Endothelial cell of umbilical vein (primary cell): ENCODE results near the gene SP2. TPM values are rescaled to one million over a fixed set of nuclear protein-coding genes. Genes with fewer than 3 reads are reported as not detected.

ENCODE experiments used
- BruUV-seq: library from RNA; stranded (reverse); fragments of 400-500 nt; replicated peaks from 2 replicates; lab custom pipeline; 2021; lab: Mats Ljungman, UMichigan
- CTCF ChIA-PET: fragments of 300-600, 350-600 bp; sonication (Branson Sonifier 250); formaldehyde crosslinking; loops from one replicate; lab custom pipeline; 2021; ENCODE audit warnings: antibody characterized with exemption, inconsistent platforms; lab: Charles Lee
- POLR2A ChIA-PET: fragments of 300-600, 350-600 bp; sonication (Branson Sonifier 250); formaldehyde crosslinking; loops from one replicate; lab custom pipeline; 2021; ENCODE audit warnings: antibody characterized with exemption, inconsistent platforms; lab: Charles Lee
- DNase-seq: peaks from one replicate; pipeline ENCODE4 v3.0.0-alpha.2; 2011; ENCODE audit warnings: low read depth, low spot score
- FAIRE-seq: peaks from 2 replicates; lab custom pipeline; 2011; peaks lifted over from hg19 to GRCh38; lab: Jason Lieb, UNC
- H2AFZ ChIP-seq: 2 replicates; pipeline ENCODE4 v1.6.0; 2012; ENCODE audit warnings: low read depth, low read length, control low read depth, inconsistent platforms
- H3K27ac ChIP-seq: 2 replicates; pipeline ENCODE4 v1.5.1; 2011; ENCODE audit warnings: low read depth, mild to moderate bottlenecking, control low read depth, low read length, moderate library complexity; ENCODE audit not compliant: insufficient read depth
- H3K27me3 ChIP-seq, 2 experiments: 2 replicates each; pipeline versions ENCODE4 v1.6.0 to v1.6.1; 2011; ENCODE audit warnings: low read length in 2 of 2, mixed read lengths in 1 of 2; ENCODE audit not compliant: control insufficient read depth in 2 of 2, insufficient read depth in 2 of 2
- H3K36me3 ChIP-seq, 2 experiments: 2 replicates in 1 of 2; 3 replicates in 1 of 2; pipeline ENCODE4 v1.5.1; 2011; ENCODE audit warnings: low read length in 2 of 2, mild to moderate bottlenecking in 1 of 2, moderate library complexity in 1 of 2; ENCODE audit not compliant: control insufficient read depth in 2 of 2, insufficient read depth in 2 of 2; ENCODE audit errors: extremely low read depth in 1 of 2
- H3K4me1 ChIP-seq: 3 replicates; pipeline ENCODE4 v1.5.1; 2011; ENCODE audit warnings: mild to moderate bottlenecking, low read length; ENCODE audit not compliant: control insufficient read depth, insufficient read depth; ENCODE audit errors: extremely low read depth
- H3K4me2 ChIP-seq: 2 replicates; pipeline ENCODE4 v1.6.1; 2011; ENCODE audit warnings: low read length, control low read depth, mixed read lengths; ENCODE audit not compliant: insufficient read depth
- H3K4me3 ChIP-seq, 3 experiments: fragments of 200-600 bp in 1 of 3; sonication (generic), shearing (Covaris generic) in 1 of 3; replicated peaks in 1 of 3; 2 replicates each; pipeline ENCODE4 v1.5.1; 2011 to 2016; ENCODE audit warnings: control low read depth in 3 of 3, low read length in 3 of 3, mild to moderate bottlenecking in 2 of 3, inconsistent platforms in 1 of 3, low read depth in 1 of 3, moderate library complexity in 1 of 3; ENCODE audit not compliant: insufficient read depth in 1 of 3
- H3K79me2 ChIP-seq: 2 replicates; pipeline ENCODE4 v1.6.0; 2012; ENCODE audit warnings: low read length, inconsistent platforms; ENCODE audit not compliant: control insufficient read depth, insufficient read depth
- H3K9ac ChIP-seq: replicated peaks from 2 replicates; pipeline ENCODE3; 2011; ENCODE audit warnings: low read length, control low read depth; ENCODE audit not compliant: insufficient read depth; ENCODE audit errors: extremely low read depth
- H3K9me1 ChIP-seq: replicated peaks from 3 replicates; pipeline ENCODE4 v1.6.0; 2011; ENCODE audit warnings: mild to moderate bottlenecking, low read length; ENCODE audit not compliant: control insufficient read depth, insufficient read depth; ENCODE audit errors: extremely low read depth
- H3K9me3 ChIP-seq: replicated peaks from 2 replicates; pipeline ENCODE4 v1.5.1; 2012; ENCODE audit warnings: low read length, inconsistent platforms; ENCODE audit not compliant: control insufficient read depth, insufficient read depth
- H4K20me1 ChIP-seq: replicated peaks from 2 replicates; pipeline ENCODE3; 2011; ENCODE audit warnings: mild to moderate bottlenecking, low read length; ENCODE audit not compliant: control insufficient read depth, insufficient read depth; ENCODE audit errors: extremely low read depth
- CTCF ChIP-seq, 2 donors: IDR thresholded peaks; 1 replicate in 1 of 2; 2 replicates in 1 of 2; pipeline ENCODE4 v1.5.1; 2011; ENCODE audit warnings: low read length in 2 of 2, mild to moderate bottlenecking in 2 of 2, moderate library complexity in 2 of 2, control low read depth in 1 of 2, inconsistent platforms in 1 of 2, low read depth in 1 of 2; ENCODE audit not compliant: insufficient read depth in 1 of 2; ENCODE audit errors: extremely low read depth in 1 of 2
- EZH2 ChIP-seq: IDR thresholded peaks from 2 replicates; pipeline ENCODE4 v1.6.1; 2012; ENCODE audit warnings: borderline replicate concordance, low read depth, mild to moderate bottlenecking, moderate library complexity, low read length, inconsistent platforms; ENCODE audit not compliant: severe bottlenecking
- FOS ChIP-seq: IDR thresholded peaks from 2 replicates; pipeline ENCODE4 v1.6.1; 2011; ENCODE audit warnings: mild to moderate bottlenecking, low read length, moderate library complexity, borderline replicate concordance; ENCODE audit not compliant: insufficient read depth
- GATA2 ChIP-seq: IDR thresholded peaks from 2 replicates; pipeline ENCODE4 v1.7.0; 2011; ENCODE audit warnings: low read depth, mild to moderate bottlenecking, moderate library complexity, mixed read lengths, low read length; ENCODE audit not compliant: insufficient read length, insufficient read depth
- JUN ChIP-seq: IDR thresholded peaks from 2 replicates; pipeline ENCODE4 v1.6.1; 2011; ENCODE audit warnings: borderline replicate concordance, low read depth; ENCODE audit not compliant: insufficient read length, insufficient read depth
- MAX ChIP-seq: IDR thresholded peaks from 2 replicates; pipeline ENCODE4 v1.6.1; 2011; ENCODE audit not compliant: insufficient read depth, insufficient read length
- MYC ChIP-seq: IDR thresholded peaks from one replicate; pipeline ENCODE4 v1.6.1; 2011; ENCODE audit warnings: mild to moderate bottlenecking, low read depth, low read length
- POLR2A ChIP-seq: IDR thresholded peaks from 2 replicates; pipeline ENCODE4 v1.6.1; 2012; ENCODE audit warnings: low read depth, mild to moderate bottlenecking, control low read depth, low read length
- POLR2AphosphoS5 ChIP-seq: IDR thresholded peaks from 2 replicates; pipeline ENCODE4 v1.6.1; 2012; ENCODE audit warnings: low read depth, mild to moderate bottlenecking, control low read depth, low read length, moderate library complexity; ENCODE audit not compliant: insufficient read depth
- dilution Hi-C: fragments of 300-500 bp; cut with MboI; formaldehyde crosslinking; loops from one replicate; pipeline ENCODE4 v1.15.0; 2019; ENCODE audit warnings: low sequenced_read_pairs; ENCODE audit not compliant: extremely low pct_ligation_motif_present
- intact Hi-C: fragments of 100-400 bp; cut with micrococcal nuclease; formaldehyde crosslinking; loops from one replicate; pipeline ENCODE4 v1.10.0; 2022
- polyA plus RNA-seq, 4 experiments: library from polyadenylated mRNA; depleted of rRNA in 3 of 4; stranded (reverse) in 3 of 4; unstranded in 1 of 4; fragments of >200 nt; gene quantifications; 2 replicates each; pipeline versions ENCODE4 v1.2.1 to v1.2.3, GENCODE V29; 2011 to 2012; ENCODE audit warnings: missing spikeins in 1 of 4
- total RNA-seq: library from RNA; stranded (reverse); gene quantifications from 2 replicates; pipeline ENCODE4 v1.2.3, GENCODE V29; 2021

SP2 gene
- total and polyA plus RNA-seq, 2 donors (not counting 3 experiments of a cell fraction or from before 2014, with no cell fraction given) = 11.2 to 18.6 TPM

- H3K4me3 ChIP-seq = no peak overlapping the region
- no TSS peak for BruUV-seq
- no peak overlapping the region for H2AFZ ChIP-seq
- H3K4me2 ChIP-seq = no peak overlapping the region
- TF ChIP-seq GATA2 = no peak
- no peak for TF ChIP-seq MAX
- TF ChIP-seq POLR2A = no peak
- TF ChIP-seq CTCF (IDR thresholded peaks at IDR 0.05; ENCODE audit: extremely low read depth in 1 of 2, insufficient read depth in 1 of 2, low read depth in 1 of 2, low read length in 2 of 2) = no peak
- no peak for TF ChIP-seq FOS
- no peak for TF ChIP-seq EZH2
- TF ChIP-seq MYC = no peak
- TF ChIP-seq JUN = no peak
- no peak for TF ChIP-seq POLR2AphosphoS5
- peaks cover 47 to 60% of the 10 kb centered on the region in 2 experiments for H3K27me3 ChIP-seq
- intact Hi-C loops (no loop called here), dilution Hi-C loops (no loop called here)
- no peaks in the 10 kb centered on the region for H3K36me3 ChIP-seq
- POLR2A ChIA-PET = no interaction called here
- FAIRE-seq = no peak
- H3K9me1 ChIP-seq = no peaks in the 10 kb centered on the region
- no peaks in the 10 kb centered on the region for H4K20me1 ChIP-seq
- no peak overlapping the region for H3K9ac ChIP-seq
- H3K4me1 ChIP-seq = no peaks in the 10 kb centered on the region
- no peak overlapping the region for H3K27ac ChIP-seq
- CTCF ChIA-PET = interaction anchor here (0.8 to 1.9 kb wide), 4 partner anchors 12 to 76 kb away, joined by 3 to 9 read pairs (median 4); no protein-coding TSS in a partner anchor
- DNase-seq = no peak
- H3K79me2 ChIP-seq = no peaks in the 10 kb centered on the region
- H3K9me3 ChIP-seq = no peaks in the 10 kb centered on the region
These were observed 25.0 kb upstream of the SP2 start for GRCh38 chr17:47871048-47871447.
